ENCODE measurements around the gene STUB1.

DNA sequence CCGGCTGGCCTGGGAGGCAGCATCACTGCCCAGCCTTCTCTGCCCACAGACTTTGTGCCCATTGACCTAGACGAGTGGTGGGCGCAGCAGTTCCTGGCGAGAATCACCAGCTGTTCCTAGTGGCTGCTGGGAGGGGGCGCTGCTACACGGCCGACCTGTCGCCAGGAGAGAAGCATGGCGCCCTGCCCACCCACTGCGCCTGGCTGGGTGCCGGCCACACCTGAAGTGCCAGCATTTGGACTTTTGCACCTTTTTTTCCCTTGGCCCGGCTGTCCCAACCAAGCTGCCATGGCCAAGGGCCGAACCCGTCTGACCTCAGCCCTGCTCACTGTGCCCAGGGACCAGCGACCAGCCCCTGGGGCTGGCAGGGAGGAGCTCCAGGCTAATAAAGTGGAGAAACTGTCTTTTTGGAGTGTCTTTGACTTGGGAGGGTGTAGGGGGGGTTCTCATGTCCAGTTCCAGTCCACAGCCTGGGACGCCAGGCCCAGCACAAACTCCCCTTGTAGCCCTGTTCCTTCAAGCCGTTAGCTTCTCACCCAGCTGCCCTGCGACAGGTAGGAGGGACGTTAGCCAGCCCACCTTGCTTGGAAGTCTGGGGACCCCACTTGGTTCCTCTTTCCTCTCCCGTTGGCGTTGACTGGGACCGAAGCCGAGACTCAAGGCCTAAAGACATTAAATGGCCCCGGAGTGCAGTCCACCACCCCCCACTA lies 32.0 kb upstream of the STUB1 start:
- no peak for TF ChIP-seq POLR2A (IDR thresholded peaks at IDR 0.05)
- TF ChIP-seq, protein P1, sequence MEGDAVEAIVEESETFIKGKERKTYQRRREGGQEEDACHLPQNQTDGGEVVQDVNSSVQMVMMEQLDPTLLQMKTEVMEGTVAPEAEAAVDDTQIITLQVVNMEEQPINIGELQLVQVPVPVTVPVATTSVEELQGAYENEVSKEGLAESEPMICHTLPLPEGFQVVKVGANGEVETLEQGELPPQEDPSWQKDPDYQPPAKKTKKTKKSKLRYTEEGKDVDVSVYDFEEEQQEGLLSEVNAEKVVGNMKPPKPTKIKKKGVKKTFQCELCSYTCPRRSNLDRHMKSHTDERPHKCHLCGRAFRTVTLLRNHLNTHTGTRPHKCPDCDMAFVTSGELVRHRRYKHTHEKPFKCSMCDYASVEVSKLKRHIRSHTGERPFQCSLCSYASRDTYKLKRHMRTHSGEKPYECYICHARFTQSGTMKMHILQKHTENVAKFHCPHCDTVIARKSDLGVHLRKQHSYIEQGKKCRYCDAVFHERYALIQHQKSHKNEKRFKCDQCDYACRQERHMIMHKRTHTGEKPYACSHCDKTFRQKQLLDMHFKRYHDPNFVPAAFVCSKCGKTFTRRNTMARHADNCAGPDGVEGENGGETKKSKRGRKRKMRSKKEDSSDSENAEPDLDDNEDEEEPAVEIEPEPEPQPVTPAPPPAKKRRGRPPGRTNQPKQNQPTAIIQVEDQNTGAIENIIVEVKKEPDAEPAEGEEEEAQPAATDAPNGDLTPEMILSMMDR (IDR thresholded peaks at IDR 0.05), result peak in 2 of 3 donors; percentile 17 to 32
